PC-9 (cell line): ENCODE measurements around the gene GPR176. TPM values are rescaled to one million over a fixed set of nuclear protein-coding genes. Genes with fewer than 3 reads are reported as not detected.

Source experiments
- BruUV-seq: library from RNA; stranded (reverse); fragments of 400-500 nt; replicated peaks from 2 replicates; lab custom pipeline; 2021; lab: Mats Ljungman, UMichigan
- CTCF ChIA-PET: fragments of 300-600 bp; sonication (Branson Sonifier 250); formaldehyde crosslinking; loops from one replicate; lab custom pipeline; 2022; ENCODE audit warnings: antibody characterized with exemption; lab: Charles Lee
- POLR2A ChIA-PET: fragments of 300-600 bp; sonication (Branson Sonifier 250); formaldehyde crosslinking; loops from one replicate; lab custom pipeline; 2022; ENCODE audit warnings: antibody characterized with exemption; ENCODE audit not compliant: unreplicated experiment; lab: Charles Lee
- DNase-seq, 2 experiments: peaks; one replicate each; pipeline versions ENCODE4 v3.0.0 to v3.0.0-alpha.2; 2015 to 2022; ENCODE audit warnings: mixed read lengths in 1 of 2
- H2AFZ ChIP-seq: fragments of 200-600 bp; sonication (generic); 2 replicates; pipeline ENCODE4 v1.8.1; 2017; ENCODE audit warnings: antibody characterized with exemption
- H3F3A ChIP-seq: fragments of 200-600 bp; sonication (generic); 2 replicates; pipeline ENCODE4 v1.8.1; 2017; ENCODE audit warnings: antibody characterized with exemption, mild to moderate bottlenecking, low read depth; ENCODE audit not compliant: insufficient read depth
- H3K27ac ChIP-seq: fragments of 200-600 bp; sonication (generic); 2 replicates; pipeline ENCODE4 v1.6.1; 2016; ENCODE audit warnings: mixed run types
- H3K27me3 ChIP-seq: fragments of 200-600 bp; sonication (generic); 2 replicates; pipeline ENCODE4 v1.6.1; 2016; ENCODE audit warnings: low read depth, mixed run types; ENCODE audit not compliant: insufficient read depth
- H3K36me3 ChIP-seq: fragments of 200-600 bp; sonication (generic); 2 replicates; pipeline ENCODE4 v1.6.1; 2016; ENCODE audit warnings: low read depth, mixed run types
- H3K4me1 ChIP-seq: fragments of 200-600 bp; sonication (generic); replicated peaks from 2 replicates; pipeline ENCODE4 v1.6.1; 2016; ENCODE audit warnings: mixed run types; ENCODE audit not compliant: insufficient read depth
- H3K4me2 ChIP-seq: fragments of 200-600 bp; sonication (generic); 2 replicates; pipeline ENCODE4 v1.6.1; 2017; ENCODE audit warnings: mixed run types
- H3K4me3 ChIP-seq: fragments of 200-600 bp; sonication (generic); 2 replicates; pipeline ENCODE4 v1.6.1; 2016; ENCODE audit warnings: mixed run types
- H3K79me2 ChIP-seq: fragments of 200-600 bp; sonication (generic); 2 replicates; pipeline ENCODE4 v1.6.1; 2017; ENCODE audit warnings: low read depth, mixed run types
- H3K9me2 ChIP-seq: fragments of 200-600 bp; sonication (generic); 2 replicates; pipeline ENCODE4 v1.8.1; 2017; ENCODE audit warnings: mild to moderate bottlenecking; ENCODE audit not compliant: insufficient read depth
- H3K9me3 ChIP-seq: fragments of 200-600 bp; sonication (generic); 2 replicates; pipeline ENCODE4 v1.8.1; 2016; ENCODE audit warnings: low read depth; ENCODE audit not compliant: insufficient read depth
- H4K20me1 ChIP-seq: fragments of 200-600 bp; sonication (generic); 2 replicates; pipeline ENCODE4 v1.8.1; 2017; ENCODE audit not compliant: insufficient read depth
- EZH2 ChIP-seq: fragments of 200-600 bp; sonication (generic); IDR thresholded peaks from 2 replicates; pipeline ENCODE4 v1.8.0; 2017; ENCODE audit warnings: antibody characterized with exemption, low read depth
- intact Hi-C: fragments of 100-400 bp; cut with micrococcal nuclease; formaldehyde crosslinking; loops from one replicate; pipeline ENCODE4 v1.10.0; 2022; ENCODE audit not compliant: unreplicated experiment
- total RNA-seq: library from RNA; stranded (reverse); gene quantifications from 2 replicates; pipeline ENCODE4 v1.2.3, GENCODE V29; 2021
- TF ChIP-seq, protein P1 (sequence below): fragments of 200-600 bp; sonication (generic); conservative IDR thresholded peaks from 2 replicates; pipeline ENCODE4 v1.6.1; 2017; ENCODE audit warnings: mixed run types, antibody characterized with exemption, mild to moderate bottlenecking, moderate library complexity

GPR176 gene
- total RNA-seq, 1 experiment from 2014 or later, result 4.7 TPM

DNA sequence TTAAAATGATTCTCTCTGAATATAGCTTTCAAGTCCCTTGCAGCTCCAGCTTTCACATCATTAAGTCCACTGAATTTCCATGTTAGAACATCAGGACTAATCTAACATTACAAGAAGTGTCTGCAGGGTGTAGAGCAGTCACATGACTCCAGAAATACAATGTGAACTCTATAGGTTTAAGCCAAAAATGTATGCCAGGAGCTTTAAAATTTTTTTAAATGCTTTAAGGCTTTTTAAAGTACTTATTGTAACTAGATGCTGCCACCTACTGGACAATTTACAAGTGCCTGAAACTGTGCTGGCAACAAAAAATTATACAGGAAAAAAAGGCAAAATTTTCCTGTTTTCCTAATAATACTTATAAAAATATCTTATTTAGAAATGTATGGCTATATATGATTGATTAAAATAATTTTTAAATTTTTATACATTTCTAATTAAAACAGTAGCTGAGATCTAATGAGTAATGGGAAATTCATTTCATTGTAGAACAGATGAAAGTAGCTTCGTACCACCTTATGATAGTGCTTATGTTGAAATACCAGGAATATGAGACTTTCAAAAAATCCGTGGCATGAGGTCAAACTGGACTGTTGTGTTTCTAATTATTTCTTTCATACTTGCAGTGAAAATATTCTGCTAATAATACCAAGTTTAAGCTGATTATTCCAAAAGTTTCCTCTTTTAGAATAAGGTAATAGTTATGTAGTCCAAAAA, 163.1 kb downstream of the GPR176 start:
- TF ChIP-seq EZH2, result no peak
- TF ChIP-seq, protein P1, sequence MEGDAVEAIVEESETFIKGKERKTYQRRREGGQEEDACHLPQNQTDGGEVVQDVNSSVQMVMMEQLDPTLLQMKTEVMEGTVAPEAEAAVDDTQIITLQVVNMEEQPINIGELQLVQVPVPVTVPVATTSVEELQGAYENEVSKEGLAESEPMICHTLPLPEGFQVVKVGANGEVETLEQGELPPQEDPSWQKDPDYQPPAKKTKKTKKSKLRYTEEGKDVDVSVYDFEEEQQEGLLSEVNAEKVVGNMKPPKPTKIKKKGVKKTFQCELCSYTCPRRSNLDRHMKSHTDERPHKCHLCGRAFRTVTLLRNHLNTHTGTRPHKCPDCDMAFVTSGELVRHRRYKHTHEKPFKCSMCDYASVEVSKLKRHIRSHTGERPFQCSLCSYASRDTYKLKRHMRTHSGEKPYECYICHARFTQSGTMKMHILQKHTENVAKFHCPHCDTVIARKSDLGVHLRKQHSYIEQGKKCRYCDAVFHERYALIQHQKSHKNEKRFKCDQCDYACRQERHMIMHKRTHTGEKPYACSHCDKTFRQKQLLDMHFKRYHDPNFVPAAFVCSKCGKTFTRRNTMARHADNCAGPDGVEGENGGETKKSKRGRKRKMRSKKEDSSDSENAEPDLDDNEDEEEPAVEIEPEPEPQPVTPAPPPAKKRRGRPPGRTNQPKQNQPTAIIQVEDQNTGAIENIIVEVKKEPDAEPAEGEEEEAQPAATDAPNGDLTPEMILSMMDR, result peak; percentile 76
- Histone ChIP-seq H3K27ac (no peak overlapping the region), H3K4me2 (no peak overlapping the region), H3K36me3 (no peaks in the 10 kb centered on the region), H3K4me1 (no peaks in the 10 kb centered on the region), H3K4me3 (no peak overlapping the region), H3F3A (no peaks in the 10 kb centered on the region), H3K9me2 (no peaks in the 10 kb centered on the region), H3K79me2 (no peaks in the 10 kb centered on the region), H2AFZ (no peak overlapping the region), H3K27me3 (no peaks in the 10 kb centered on the region), H4K20me1 (no peaks in the 10 kb centered on the region), H3K9me3 (no peaks in the 10 kb centered on the region)
- intact Hi-C loops, result loop anchor here (1.0 to 10.0 kb wide), 6 partner anchors 71 to 1048 kb away; partner anchors contain the start of gene THBS1
- no TSS peak for BruUV-seq
- DNase-seq, result peak; percentile 7 to 35
- POLR2A ChIA-PET, result interaction anchor here (0.7 to 1.6 kb wide), 3 partner anchors 71 to 177 kb away, joined by 3 to 4 read pairs (median 4); no protein-coding TSS in a partner anchor
- CTCF ChIA-PET, result interaction anchor here (0.6 to 2.2 kb wide), 10 partner anchors 35 to 1049 kb away, joined by 3 to 15 read pairs (median 4); partner anchors contain the start of gene THBS1

DNA sequence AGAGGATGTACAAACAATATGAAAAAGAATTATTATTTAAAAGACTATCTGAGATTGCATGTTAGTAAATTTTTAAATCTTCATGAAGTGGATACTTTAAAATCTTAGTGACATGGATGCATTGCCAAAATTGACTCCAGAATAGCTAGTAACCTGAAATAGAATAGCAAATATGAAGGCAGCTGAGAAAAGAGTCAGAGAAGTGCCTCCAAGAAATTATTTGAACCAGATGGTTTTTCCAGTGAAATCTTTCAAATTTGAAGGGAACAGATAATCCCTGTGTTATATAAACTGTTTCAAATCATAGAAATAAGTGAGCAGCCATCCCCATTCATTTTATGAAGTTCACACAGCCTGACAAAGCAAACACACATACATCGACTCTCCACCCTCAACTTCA, 167.1 kb downstream of the GPR176 start:
- ChIA-PET CTCF (no interaction called here), POLR2A (interaction anchor here (0.5 kb wide), 1 partner anchor 123 kb away, joined by 5 read pairs; no protein-coding TSS in a partner anchor)
- Histone ChIP-seq H4K20me1 (no peaks in the 10 kb centered on the region), H3K27me3 (no peaks in the 10 kb centered on the region), H2AFZ (no peak overlapping the region), H3K79me2 (no peaks in the 10 kb centered on the region), H3K9me2 (no peaks in the 10 kb centered on the region), H3F3A (no peaks in the 10 kb centered on the region; the same call in 1 of the 2 replicates), H3K4me1 (peaks cover 13% of the 10 kb centered on the region), H3K9me3 (no peaks in the 10 kb centered on the region), H3K36me3 (no peaks in the 10 kb centered on the region), H3K27ac (no peak overlapping the region), H3K4me3 (no peak overlapping the region), H3K4me2 (no peak overlapping the region)
- TF ChIP-seq, protein P1, result no peak
- no peak for TF ChIP-seq EZH2
- intact Hi-C loops, result loop anchor here (10.0 kb wide), 1 partner anchor 578 kb away; no protein-coding TSS in a partner anchor
- DNase-seq, result no peak
- no TSS peak for BruUV-seq

DNA sequence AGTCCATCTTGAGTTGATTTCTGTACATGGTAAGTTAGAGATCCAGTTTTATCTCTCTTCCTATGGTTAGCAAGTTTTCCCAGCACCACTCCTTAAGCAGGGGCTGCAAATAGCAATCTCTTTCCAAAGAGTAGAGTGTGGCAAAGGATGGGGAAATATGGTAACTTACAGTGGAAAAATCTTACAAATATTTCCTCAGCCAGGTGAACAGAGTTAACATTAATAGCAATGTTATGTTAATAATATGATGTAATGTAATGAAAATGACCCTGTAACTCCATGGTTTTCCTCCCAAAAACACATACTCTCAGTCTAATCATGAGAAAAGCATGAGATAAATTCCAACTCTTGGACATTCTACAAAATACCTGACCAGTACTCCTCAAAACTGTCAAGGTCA, 167.8 kb downstream of the GPR176 start:
- TF ChIP-seq EZH2, result no peak
- TF ChIP-seq, protein P1, result no peak
- Histone ChIP-seq H3K27me3 (no peaks in the 10 kb centered on the region), H3K79me2 (no peaks in the 10 kb centered on the region), H3K27ac (no peak overlapping the region), H3K9me2 (no peaks in the 10 kb centered on the region), H4K20me1 (no peaks in the 10 kb centered on the region), H3K36me3 (no peaks in the 10 kb centered on the region), H3K4me3 (no peak overlapping the region), H2AFZ (no peak overlapping the region), H3K4me2 (no peak overlapping the region), H3K9me3 (no peaks in the 10 kb centered on the region), H3K4me1 (peaks cover 20% of the 10 kb centered on the region), H3F3A (no peaks in the 10 kb centered on the region; the same call in 1 of the 2 replicates)
- ChIA-PET CTCF (no interaction called here), POLR2A (interaction anchor here (0.5 kb wide), 1 partner anchor 122 kb away, joined by 5 read pairs; no protein-coding TSS in a partner anchor)
- no TSS peak for BruUV-seq
- intact Hi-C loops, result loop anchor here (10.0 kb wide), 1 partner anchor 577 kb away; no protein-coding TSS in a partner anchor
- no peak for DNase-seq

Other genes with a start within 250 kb of the GPR176 start
- 0.63 and 1.2 TPM in 2 replicates for gene FSIP1, start 137.4 kb downstream of the GPR176 start, total RNA-seq
- gene EIF2AK4, start 13.8 kb upstream of the GPR176 start, total RNA-seq, result 35.7 and 45.8 TPM in 2 replicates
- gene SRP14, start 118.9 kb upstream of the GPR176 start, total RNA-seq, result 141 and 196 TPM in 2 replicates
- 8.2 and 11.0 TPM in 2 replicates for gene BMF, start 188.6 kb upstream of the GPR176 start, total RNA-seq
- gene BUB1B, start 240.8 kb upstream of the GPR176 start, total RNA-seq, result 74.3 and 75.3 TPM in 2 replicates